GM06990 (cell line): ENCODE results near the gene ANKRD11.

Experiments
- DNase-seq: peaks from one replicate; pipeline ENCODE4 v3.0.0-alpha.2; 2011; ENCODE audit not compliant: insufficient read length; ENCODE audit errors: extremely low read depth
- H3K27me3 ChIP-seq: replicated peaks from 2 replicates; pipeline ENCODE4 v1.6.0; 2011; ENCODE audit warnings: low read length; ENCODE audit not compliant: control insufficient read depth, insufficient read depth
- H3K36me3 ChIP-seq: 2 replicates; pipeline ENCODE4 v1.5.1; 2011; ENCODE audit warnings: low read length; ENCODE audit not compliant: control insufficient read depth, insufficient read depth
- H3K4me3 ChIP-seq: replicated peaks from 2 replicates; pipeline ENCODE4 v1.5.1; 2011; ENCODE audit warnings: low read depth, mild to moderate bottlenecking, control low read depth, low read length
- TF ChIP-seq, protein P1 (sequence below): IDR thresholded peaks from 2 replicates; pipeline ENCODE4 v1.5.1; 2011; ENCODE audit warnings: low read length, control low read depth, mild to moderate bottlenecking, inconsistent platforms; ENCODE audit not compliant: insufficient read depth, poor library complexity, severe bottlenecking

The ANKRD11 gene

DNA sequence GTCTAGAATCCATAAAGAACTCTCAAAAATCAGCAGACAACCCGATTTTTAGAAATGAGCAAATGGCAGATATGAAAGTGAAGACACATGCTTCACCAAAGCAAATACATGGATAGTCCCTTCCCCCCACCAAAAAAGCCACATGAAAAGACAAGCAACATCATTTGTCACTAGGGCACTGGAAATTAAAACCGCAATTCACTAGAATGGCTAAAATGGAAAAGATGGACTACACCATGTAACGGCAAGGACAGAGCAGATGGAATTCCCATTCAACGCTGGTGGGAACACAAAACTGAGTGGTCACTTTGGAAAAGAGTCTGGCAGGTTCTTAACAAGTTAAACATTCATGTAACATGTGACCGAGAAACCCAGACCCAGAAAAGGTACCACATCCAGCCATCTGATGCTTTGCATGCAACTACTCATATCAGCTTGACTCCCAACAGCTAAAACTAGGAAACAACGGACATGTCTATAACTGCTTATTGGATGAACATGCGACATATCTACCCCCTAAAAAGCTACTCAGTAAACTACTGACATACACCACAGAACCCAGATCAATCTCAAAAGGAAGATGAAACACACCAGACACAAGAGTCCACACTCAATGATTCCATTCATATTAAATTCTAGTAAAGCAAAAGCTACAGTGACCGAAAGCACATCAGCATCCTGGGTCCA lies 140.3 kb downstream of the ANKRD11 start:
- peaks cover 7% of the 10 kb centered on the region for H3K36me3 ChIP-seq
- DNase-seq, result no peak
- TF ChIP-seq, protein P1, sequence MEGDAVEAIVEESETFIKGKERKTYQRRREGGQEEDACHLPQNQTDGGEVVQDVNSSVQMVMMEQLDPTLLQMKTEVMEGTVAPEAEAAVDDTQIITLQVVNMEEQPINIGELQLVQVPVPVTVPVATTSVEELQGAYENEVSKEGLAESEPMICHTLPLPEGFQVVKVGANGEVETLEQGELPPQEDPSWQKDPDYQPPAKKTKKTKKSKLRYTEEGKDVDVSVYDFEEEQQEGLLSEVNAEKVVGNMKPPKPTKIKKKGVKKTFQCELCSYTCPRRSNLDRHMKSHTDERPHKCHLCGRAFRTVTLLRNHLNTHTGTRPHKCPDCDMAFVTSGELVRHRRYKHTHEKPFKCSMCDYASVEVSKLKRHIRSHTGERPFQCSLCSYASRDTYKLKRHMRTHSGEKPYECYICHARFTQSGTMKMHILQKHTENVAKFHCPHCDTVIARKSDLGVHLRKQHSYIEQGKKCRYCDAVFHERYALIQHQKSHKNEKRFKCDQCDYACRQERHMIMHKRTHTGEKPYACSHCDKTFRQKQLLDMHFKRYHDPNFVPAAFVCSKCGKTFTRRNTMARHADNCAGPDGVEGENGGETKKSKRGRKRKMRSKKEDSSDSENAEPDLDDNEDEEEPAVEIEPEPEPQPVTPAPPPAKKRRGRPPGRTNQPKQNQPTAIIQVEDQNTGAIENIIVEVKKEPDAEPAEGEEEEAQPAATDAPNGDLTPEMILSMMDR, result no peak
- no peaks in the 10 kb centered on the region for H3K27me3 ChIP-seq
- H3K4me3 ChIP-seq, result no peak overlapping the region

DNA sequence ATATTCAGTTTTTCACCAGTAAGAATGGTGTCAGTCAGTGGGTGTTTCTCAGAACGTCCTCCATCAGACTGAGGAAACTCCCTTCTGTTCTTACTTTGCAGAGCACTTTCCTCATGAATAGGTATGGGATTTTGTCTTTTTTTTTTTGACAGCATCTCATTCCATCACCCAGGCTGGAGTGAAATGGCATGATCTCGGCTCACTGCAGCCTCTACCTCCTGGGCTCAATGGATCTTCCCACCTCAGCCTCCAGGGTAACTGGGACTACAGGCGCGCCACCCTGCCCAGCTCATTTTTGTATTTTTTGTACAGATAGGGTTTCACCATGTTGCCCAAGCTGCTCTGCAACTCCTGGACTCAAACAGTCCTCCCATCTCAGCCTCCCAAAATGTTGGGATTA lies 142.6 kb downstream of the ANKRD11 start:
- peaks cover 8% of the 10 kb centered on the region for H3K36me3 ChIP-seq
- H3K4me3 ChIP-seq, result no peak overlapping the region
- DNase-seq, result no peak
- no peaks in the 10 kb centered on the region for H3K27me3 ChIP-seq
- TF ChIP-seq, protein P1, result no peak

DNA sequence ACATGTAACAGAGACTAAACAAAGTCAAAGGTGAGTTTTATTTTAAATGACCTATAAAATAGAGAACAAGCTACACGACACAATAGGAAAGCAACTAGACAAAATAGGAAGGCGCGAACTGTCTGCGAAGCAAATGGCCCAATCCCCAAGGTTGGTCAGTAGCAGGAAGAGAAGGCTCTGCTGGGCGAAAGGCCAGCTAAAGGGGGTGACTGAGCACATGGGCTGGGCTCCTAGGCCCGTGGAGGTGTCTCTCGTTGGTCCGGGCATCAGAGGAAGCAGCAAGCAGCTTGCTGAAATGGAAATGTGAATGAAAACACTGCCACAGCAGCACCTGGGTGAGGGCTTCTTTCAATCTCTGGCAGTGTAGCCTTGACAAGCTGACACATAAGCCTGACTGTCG lies 143.5 kb downstream of the ANKRD11 start:
- H3K27me3 ChIP-seq, result no peaks in the 10 kb centered on the region
- TF ChIP-seq, protein P1, result no peak
- H3K36me3 ChIP-seq, result peaks cover 3% of the 10 kb centered on the region
- DNase-seq, result no peak
- no peak overlapping the region for H3K4me3 ChIP-seq

DNA sequence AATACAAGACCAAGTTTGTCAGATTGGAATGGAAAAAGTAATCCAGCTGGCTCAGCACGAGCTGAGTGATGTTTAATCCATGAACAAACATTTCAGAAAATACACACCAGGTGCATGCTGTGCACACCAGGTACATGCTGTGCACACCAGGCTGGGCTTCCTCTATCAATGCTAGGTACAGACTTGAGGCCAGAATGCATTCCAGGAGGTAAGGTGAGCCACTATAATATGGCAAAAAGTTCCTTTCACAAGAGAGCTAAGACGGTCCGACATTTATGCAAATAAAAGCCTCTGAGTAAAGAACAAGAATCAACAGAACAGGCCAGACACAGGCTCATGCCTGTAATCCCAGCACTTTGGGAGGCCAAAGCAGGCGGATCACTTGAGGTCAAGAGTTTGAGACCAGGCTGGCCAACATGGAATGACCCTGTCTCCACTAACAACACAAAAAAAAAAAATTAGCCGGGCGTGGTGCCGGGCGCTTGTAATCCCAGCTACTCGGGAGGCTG lies 144.7 kb downstream of the ANKRD11 start:
- Histone ChIP-seq H3K4me3 (no peak overlapping the region), H3K36me3 (peaks cover 3% of the 10 kb centered on the region), H3K27me3 (no peaks in the 10 kb centered on the region)
- TF ChIP-seq, protein P1, result no peak
- no peak for DNase-seq

DNA sequence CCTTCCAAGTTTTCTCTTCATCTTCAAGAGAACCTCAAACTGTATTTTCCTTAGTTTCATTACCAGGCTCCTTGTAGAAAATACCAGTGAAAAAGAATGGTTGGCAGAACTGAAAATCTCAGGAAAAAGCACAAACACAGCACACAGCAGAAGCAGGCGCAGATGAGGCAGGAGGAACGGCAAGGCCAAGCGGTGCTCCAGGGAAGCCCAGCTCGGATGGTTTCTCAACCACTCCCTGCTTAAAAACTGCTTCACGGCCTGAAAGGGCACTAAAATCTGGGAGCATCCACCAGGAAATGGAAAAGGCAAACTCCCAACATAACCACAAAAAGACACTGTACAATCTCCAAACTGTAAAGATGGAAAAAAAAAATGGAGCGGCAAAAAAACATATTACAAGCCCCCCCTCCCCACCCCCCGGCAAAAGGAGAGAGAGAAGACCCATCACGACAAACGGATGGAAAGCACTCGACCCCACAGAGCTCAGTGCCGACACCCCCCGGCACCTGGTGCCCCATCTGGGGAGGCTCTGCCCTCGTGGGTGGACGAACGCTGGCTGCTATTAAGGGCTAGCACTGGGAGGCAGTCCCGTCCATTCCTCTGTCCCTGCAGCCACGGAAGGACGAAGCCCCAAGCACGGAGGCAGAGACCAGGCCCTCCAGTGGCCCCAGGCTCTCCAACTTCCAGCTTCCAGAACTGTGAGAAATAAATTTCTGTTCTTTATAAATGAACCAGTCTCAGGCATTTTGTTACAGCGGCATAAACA lies 145.3 kb downstream of the ANKRD11 start:
- H3K4me3 ChIP-seq, result no peak overlapping the region
- TF ChIP-seq, protein P1, result no peak
- DNase-seq, result no peak

More for the DNA sequence above, 145.3 kb downstream of the ANKRD11 start:
- no peaks in the 10 kb centered on the region for H3K27me3 ChIP-seq
- H3K36me3 ChIP-seq, result peaks cover 3% of the 10 kb centered on the region
